Central memory CD8-positive, alpha-beta T cell (primary cell): Measurements from ENCODE around the gene RPUSD2.

ENCODE experiments used
- ATAC-seq: fragments of 150-1000 bp; cut with Tn5 transposase; replicated peaks from 2 replicates; pipeline ENCODE4 v1.10.0; 2022; ENCODE audit warnings: mild to moderate bottlenecking, moderate FRiP score, moderate number of reproducible peaks; ENCODE audit not compliant: poor library complexity, severe bottlenecking; ENCODE audit errors: extremely low read depth
- DNase-seq, 2 donors: peaks; one replicate each; pipeline ENCODE4 v3.0.0; 2021; ENCODE audit warnings: low spot score in 2 of 2
- H3K27ac Mint-ChIP-seq: one replicate; pipeline ENCODE4 v1.8.0; 2022; ENCODE audit warnings: low read depth, mild to moderate bottlenecking, moderate library complexity, mixed read lengths
- H3K27me3 Mint-ChIP-seq: one replicate; pipeline ENCODE4 v1.8.0; 2022; ENCODE audit warnings: mixed read lengths
- H3K36me3 Mint-ChIP-seq: one replicate; pipeline ENCODE4 v1.8.0; 2022; ENCODE audit warnings: mild to moderate bottlenecking, moderate library complexity, mixed read lengths; ENCODE audit not compliant: insufficient read depth
- H3K4me1 Mint-ChIP-seq: one replicate; pipeline ENCODE4 v1.8.0; 2022; ENCODE audit warnings: mixed read lengths
- H3K4me3 Mint-ChIP-seq: one replicate; pipeline ENCODE4 v1.8.0; 2022; ENCODE audit warnings: mild to moderate bottlenecking, moderate library complexity, mixed read lengths
- H3K9me3 Mint-ChIP-seq: one replicate; pipeline ENCODE4 v1.8.0; 2022; ENCODE audit warnings: mixed read lengths

The RPUSD2 gene

GRCh38 chr15:40600956-40601355 is 31.9 kb downstream of the RPUSD2 start:
- Mint-ChIP-seq H3K4me1 (no peaks in the 10 kb centered on the region), H3K27me3 (no peaks in the 10 kb centered on the region), H3K27ac (no peak overlapping the region), H3K9me3 (no peaks in the 10 kb centered on the region), H3K36me3 (no peaks in the 10 kb centered on the region), H3K4me3 (no peak overlapping the region)
- no peak for ATAC-seq
- DNase-seq = no peak

- no peak overlapping the region for H3K4me3 Mint-ChIP-seq
- no peaks in the 10 kb centered on the region for H3K27me3 Mint-ChIP-seq
- no peak overlapping the region for H3K27ac Mint-ChIP-seq
- no peaks in the 10 kb centered on the region for H3K4me1 Mint-ChIP-seq
- no peaks in the 10 kb centered on the region for H3K9me3 Mint-ChIP-seq
- ATAC-seq (no peak), DNase-seq (no peak)
- no peaks in the 10 kb centered on the region for H3K36me3 Mint-ChIP-seq
Measured at GRCh38 chr15:40603935-40604334, 34.8 kb downstream of the RPUSD2 start.

- ATAC-seq (no peak), DNase-seq (no peak)
- no peaks in the 10 kb centered on the region for H3K27me3 Mint-ChIP-seq
- H3K4me3 Mint-ChIP-seq = no peak overlapping the region
- no peak overlapping the region for H3K27ac Mint-ChIP-seq
- peaks cover 4% of the 10 kb centered on the region for H3K36me3 Mint-ChIP-seq
- H3K4me1 Mint-ChIP-seq = no peaks in the 10 kb centered on the region
- no peaks in the 10 kb centered on the region for H3K9me3 Mint-ChIP-seq
Measured at GRCh38 chr15:40613080-40613479, 44.0 kb downstream of the RPUSD2 start.

GRCh38 chr15:40618023-40618422 is 48.9 kb downstream of the RPUSD2 start:
- H3K4me1 Mint-ChIP-seq = no peaks in the 10 kb centered on the region
- no peak overlapping the region for H3K4me3 Mint-ChIP-seq
- DNase-seq = no peak
- ATAC-seq = no peak
- H3K27me3 Mint-ChIP-seq = no peaks in the 10 kb centered on the region
- H3K27ac Mint-ChIP-seq = no peak overlapping the region
- H3K36me3 Mint-ChIP-seq = peaks cover 10% of the 10 kb centered on the region
- H3K9me3 Mint-ChIP-seq = no peaks in the 10 kb centered on the region

- no peaks in the 10 kb centered on the region for H3K4me1 Mint-ChIP-seq
- H3K36me3 Mint-ChIP-seq = peaks cover 10% of the 10 kb centered on the region
Measured at GRCh38 chr15:40618906-40619305, 49.8 kb downstream of the RPUSD2 start.

GRCh38 chr15:40623361-40623760 is 54.3 kb downstream of the RPUSD2 start:
- no peak overlapping the region for H3K27ac Mint-ChIP-seq
- DNase-seq (no peak), ATAC-seq (no peak)
- H3K27me3 Mint-ChIP-seq = no peaks in the 10 kb centered on the region
- no peaks in the 10 kb centered on the region for H3K9me3 Mint-ChIP-seq
- no peaks in the 10 kb centered on the region for H3K4me1 Mint-ChIP-seq
- H3K4me3 Mint-ChIP-seq = no peak overlapping the region
- peaks cover 6% of the 10 kb centered on the region for H3K36me3 Mint-ChIP-seq

More at GRCh38 chr15:40618906-40619305, 49.8 kb downstream of the RPUSD2 start:
- H3K27ac Mint-ChIP-seq = no peak overlapping the region
- H3K4me3 Mint-ChIP-seq = no peak overlapping the region
- no peak for DNase-seq
- H3K9me3 Mint-ChIP-seq = no peaks in the 10 kb centered on the region
- no peaks in the 10 kb centered on the region for H3K27me3 Mint-ChIP-seq
- ATAC-seq = no peak
